Measurements from ENCODE around the gene COA5.

- TF ChIP-seq, protein P1, sequence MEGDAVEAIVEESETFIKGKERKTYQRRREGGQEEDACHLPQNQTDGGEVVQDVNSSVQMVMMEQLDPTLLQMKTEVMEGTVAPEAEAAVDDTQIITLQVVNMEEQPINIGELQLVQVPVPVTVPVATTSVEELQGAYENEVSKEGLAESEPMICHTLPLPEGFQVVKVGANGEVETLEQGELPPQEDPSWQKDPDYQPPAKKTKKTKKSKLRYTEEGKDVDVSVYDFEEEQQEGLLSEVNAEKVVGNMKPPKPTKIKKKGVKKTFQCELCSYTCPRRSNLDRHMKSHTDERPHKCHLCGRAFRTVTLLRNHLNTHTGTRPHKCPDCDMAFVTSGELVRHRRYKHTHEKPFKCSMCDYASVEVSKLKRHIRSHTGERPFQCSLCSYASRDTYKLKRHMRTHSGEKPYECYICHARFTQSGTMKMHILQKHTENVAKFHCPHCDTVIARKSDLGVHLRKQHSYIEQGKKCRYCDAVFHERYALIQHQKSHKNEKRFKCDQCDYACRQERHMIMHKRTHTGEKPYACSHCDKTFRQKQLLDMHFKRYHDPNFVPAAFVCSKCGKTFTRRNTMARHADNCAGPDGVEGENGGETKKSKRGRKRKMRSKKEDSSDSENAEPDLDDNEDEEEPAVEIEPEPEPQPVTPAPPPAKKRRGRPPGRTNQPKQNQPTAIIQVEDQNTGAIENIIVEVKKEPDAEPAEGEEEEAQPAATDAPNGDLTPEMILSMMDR (IDR thresholded peaks at IDR 0.05): no peak
- no peak for TF ChIP-seq POLR2A (IDR thresholded peaks at IDR 0.05)
These were observed 3.2 kb downstream of the COA5 start for GRCh38 chr2:98605076-98605475.
